HG03521 (cell line): Measurements from ENCODE around the gene GPR155.
"Not testable (repeated sequence)": the region's sequence is repeated elsewhere in the genome, so short reads cannot be mapped to it uniquely, and the experiment has no call there.

Source experiments
- ATAC-seq: cut with Tn5 transposase; IDR thresholded peaks from one replicate; pipeline ENCODE4 v1.9.1; 2021; ENCODE audit warnings: mild to moderate bottlenecking, moderate library complexity; ENCODE audit not compliant: unreplicated experiment

Gene GPR155

GRCh38 chr2:174439323-174439722, 47.5 kb downstream of the GPR155 start:
- no peak for ATAC-seq

- ATAC-seq, result no peak
These were observed 48.5 kb downstream of the GPR155 start for GRCh38 chr2:174438146-174438886.

GRCh38 chr2:174436351-174436750, 50.5 kb downstream of the GPR155 start:
- ATAC-seq, result no peak

- no peak for ATAC-seq
These were observed 54.9 kb downstream of the GPR155 start for GRCh38 chr2:174431902-174432301.

GRCh38 chr2:174430066-174430465, 56.8 kb downstream of the GPR155 start:
- ATAC-seq, result no peak

GRCh38 chr2:174428214-174428613, 58.6 kb downstream of the GPR155 start:
- no peak for ATAC-seq

GRCh38 chr2:174412256-174412655, 74.6 kb downstream of the GPR155 start:
- ATAC-seq, result no peak

- not testable (repeated sequence) for ATAC-seq
These were observed 76.8 kb downstream of the GPR155 start for GRCh38 chr2:174410039-174410438.

- ATAC-seq, result no peak
These were observed 83.2 kb downstream of the GPR155 start for GRCh38 chr2:174403628-174404027.

GRCh38 chr2:174400853-174401252, 86.0 kb downstream of the GPR155 start:
- no peak for ATAC-seq

- ATAC-seq, result no peak
These were observed 87.7 kb downstream of the GPR155 start for GRCh38 chr2:174399171-174399570.

GRCh38 chr2:174397773-174398172, 89.1 kb downstream of the GPR155 start:
- ATAC-seq, result no peak

- peak; percentile 25 for ATAC-seq
These were observed 90.7 kb downstream of the GPR155 start for GRCh38 chr2:174395969-174396630.

GRCh38 chr2:174395284-174395968, 91.4 kb downstream of the GPR155 start, which contains the start of gene SCRN3:
SCRN3 (plus strand) TSS chr2:174395730; CDS start chr2:174398284, 2,554 bp downstream.
- peak; percentile 91 for ATAC-seq

- no peak for ATAC-seq
These were observed 94.1 kb downstream of the GPR155 start for GRCh38 chr2:174392706-174393105.

GRCh38 chr2:174390303-174390702, 96.5 kb downstream of the GPR155 start:
- not testable (repeated sequence) for ATAC-seq

- no peak for ATAC-seq
These were observed 97.3 kb downstream of the GPR155 start for GRCh38 chr2:174389542-174389941.

- ATAC-seq, result not testable (repeated sequence)
These were observed 98.1 kb downstream of the GPR155 start for GRCh38 chr2:174388706-174389105.

- ATAC-seq, result no peak
These were observed 101.6 kb downstream of the GPR155 start for GRCh38 chr2:174385201-174385600.

GRCh38 chr2:174383796-174384195, 103.0 kb downstream of the GPR155 start:
- ATAC-seq, result no peak
